ENCODE results near the gene HMCN2.

GRCh38 chr9:130259044-130259443, 6.5 kb upstream of the HMCN2 start:
- TF ChIP-seq, protein P1, sequence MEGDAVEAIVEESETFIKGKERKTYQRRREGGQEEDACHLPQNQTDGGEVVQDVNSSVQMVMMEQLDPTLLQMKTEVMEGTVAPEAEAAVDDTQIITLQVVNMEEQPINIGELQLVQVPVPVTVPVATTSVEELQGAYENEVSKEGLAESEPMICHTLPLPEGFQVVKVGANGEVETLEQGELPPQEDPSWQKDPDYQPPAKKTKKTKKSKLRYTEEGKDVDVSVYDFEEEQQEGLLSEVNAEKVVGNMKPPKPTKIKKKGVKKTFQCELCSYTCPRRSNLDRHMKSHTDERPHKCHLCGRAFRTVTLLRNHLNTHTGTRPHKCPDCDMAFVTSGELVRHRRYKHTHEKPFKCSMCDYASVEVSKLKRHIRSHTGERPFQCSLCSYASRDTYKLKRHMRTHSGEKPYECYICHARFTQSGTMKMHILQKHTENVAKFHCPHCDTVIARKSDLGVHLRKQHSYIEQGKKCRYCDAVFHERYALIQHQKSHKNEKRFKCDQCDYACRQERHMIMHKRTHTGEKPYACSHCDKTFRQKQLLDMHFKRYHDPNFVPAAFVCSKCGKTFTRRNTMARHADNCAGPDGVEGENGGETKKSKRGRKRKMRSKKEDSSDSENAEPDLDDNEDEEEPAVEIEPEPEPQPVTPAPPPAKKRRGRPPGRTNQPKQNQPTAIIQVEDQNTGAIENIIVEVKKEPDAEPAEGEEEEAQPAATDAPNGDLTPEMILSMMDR (IDR thresholded peaks at IDR 0.05), result no peak
- TF ChIP-seq POLR2AphosphoS5 (IDR thresholded peaks at IDR 0.05), result no peak
- no peak for TF ChIP-seq POLR2A (IDR thresholded peaks at IDR 0.05)

Measured in suprapubic skin (tissue), 4 donors.